ENCODE results near the gene SULT1E1. TPM values are rescaled to one million over a fixed set of nuclear protein-coding genes. Genes with fewer than 3 reads are reported as not detected.

Gene SULT1E1
- total RNA-seq, 1 donor from 2014 or later: 1.4 TPM

GRCh38 chr4:69877453-69877852 lies 17.5 kb upstream of the SULT1E1 start:
- ATAC-seq: no peak
- Histone ChIP-seq H3K27me3 (no peaks in the 10 kb centered on the region), H3K27ac (no peak overlapping the region), H3K4me3 (no peak overlapping the region), H3K9me3 (no peaks in the 10 kb centered on the region), H3K36me3 (no peaks in the 10 kb centered on the region), H3K4me1 (no peaks in the 10 kb centered on the region)
- no peak for TF ChIP-seq CTCF (IDR thresholded peaks at IDR 0.05)
- intact Hi-C loops (cut with DNase I): no loop called here
- no peak for DNase-seq

- no peaks in the 10 kb centered on the region for H3K27me3 ChIP-seq
- no peak overlapping the region for H3K4me3 ChIP-seq
- H3K4me1 ChIP-seq: no peaks in the 10 kb centered on the region
- intact Hi-C loops (cut with DNase I): no loop called here
- no peaks in the 10 kb centered on the region for H3K9me3 ChIP-seq
- TF ChIP-seq CTCF (IDR thresholded peaks at IDR 0.05): no peak
- H3K36me3 ChIP-seq: no peaks in the 10 kb centered on the region
- H3K27ac ChIP-seq: no peak overlapping the region
- ATAC-seq (no peak), DNase-seq (no peak)
Observed at GRCh38 chr4:69876071-69876470, 16.1 kb upstream of the SULT1E1 start.

GRCh38 chr4:69875576-69875975 lies 15.6 kb upstream of the SULT1E1 start:
- DNase-seq (no peak), ATAC-seq (no peak)
- intact Hi-C loops (cut with DNase I): no loop called here
- no peaks in the 10 kb centered on the region for H3K36me3 ChIP-seq
- H3K27ac ChIP-seq: no peak overlapping the region
- no peaks in the 10 kb centered on the region for H3K9me3 ChIP-seq
- no peak for TF ChIP-seq CTCF (IDR thresholded peaks at IDR 0.05)
- no peaks in the 10 kb centered on the region for H3K4me1 ChIP-seq
- no peak overlapping the region for H3K4me3 ChIP-seq
- no peaks in the 10 kb centered on the region for H3K27me3 ChIP-seq

- no peaks in the 10 kb centered on the region for H3K9me3 ChIP-seq
- no peak overlapping the region for H3K27ac ChIP-seq
- H3K27me3 ChIP-seq: no peaks in the 10 kb centered on the region
- no peaks in the 10 kb centered on the region for H3K36me3 ChIP-seq
- DNase-seq: no peak
- no peak for TF ChIP-seq CTCF (IDR thresholded peaks at IDR 0.05)
- H3K4me1 ChIP-seq: no peaks in the 10 kb centered on the region
- ATAC-seq: no peak
- no peak overlapping the region for H3K4me3 ChIP-seq
- intact Hi-C loops (cut with DNase I): no loop called here
Observed at GRCh38 chr4:69874507-69874906, 14.6 kb upstream of the SULT1E1 start.

- TF ChIP-seq CTCF (IDR thresholded peaks at IDR 0.05): no peak
- Histone ChIP-seq H3K27ac (no peak overlapping the region), H3K36me3 (no peaks in the 10 kb centered on the region), H3K4me3 (no peak overlapping the region), H3K27me3 (no peaks in the 10 kb centered on the region), H3K9me3 (no peaks in the 10 kb centered on the region), H3K4me1 (no peaks in the 10 kb centered on the region)
- ATAC-seq (no peak), DNase-seq (no peak)
- intact Hi-C loops (cut with DNase I): no loop called here
Observed at GRCh38 chr4:69861756-69862155, 1.8 kb upstream of the SULT1E1 start.

Measured in upper lobe of right lung (tissue), 1 donor.